NOMO-1 treated with DMSO at 0.1 percent for 48 hours (cell line): ENCODE results near the gene HOXB3.
A peak's percentile ranks its signal among the peaks of the same experiment; 100 is the strongest.

Source experiments
- DNase-seq: peaks from one replicate; lab custom pipeline; 2025; ENCODE audit not compliant: unreplicated experiment; lab: John Stamatoyannopoulos, UW

Gene HOXB3

DNA sequence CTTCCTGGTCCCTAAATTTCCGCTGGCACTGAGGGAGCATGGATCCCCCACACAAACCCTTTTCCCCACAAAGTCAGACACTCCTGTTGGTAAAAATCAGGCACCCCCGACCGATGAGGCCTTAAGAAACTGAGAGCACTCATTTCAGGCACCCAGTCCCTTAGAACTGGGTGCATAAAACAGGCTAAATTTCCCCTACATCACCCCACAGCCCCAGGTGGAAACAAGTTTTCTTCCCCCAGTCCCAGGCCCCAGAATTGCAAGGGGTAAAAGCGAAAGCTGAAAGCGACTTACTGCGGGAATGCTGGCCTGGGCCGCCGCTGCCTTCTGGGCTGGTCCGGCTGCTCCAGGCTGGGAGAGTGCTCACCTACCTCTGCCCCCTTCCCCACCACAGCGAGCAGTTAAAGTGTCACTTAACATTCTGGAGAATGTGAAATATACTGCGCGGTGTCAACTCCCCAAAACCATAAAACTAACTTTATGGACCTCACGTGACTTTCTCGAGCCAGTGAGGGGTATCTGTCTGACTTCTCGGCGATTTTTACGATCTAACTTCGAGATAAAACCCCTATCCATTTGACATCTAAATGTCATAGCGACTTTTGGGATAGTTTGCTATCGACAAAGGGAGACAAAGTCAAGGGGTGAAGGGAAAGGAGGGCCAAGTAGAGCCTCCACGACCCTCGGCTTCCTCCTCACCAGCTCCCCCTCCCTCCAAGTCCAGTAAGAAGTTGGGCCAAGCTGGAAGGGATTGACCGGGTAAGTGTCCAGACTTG lies at the start of gene HOXB3:
Gene HOXB3 (minus strand): TSS at position 411 of the 776 bp plus-strand sequence. CDS start 37,767 bp downstream, outside the sequence.
- DNase-seq = no peak

DNA sequence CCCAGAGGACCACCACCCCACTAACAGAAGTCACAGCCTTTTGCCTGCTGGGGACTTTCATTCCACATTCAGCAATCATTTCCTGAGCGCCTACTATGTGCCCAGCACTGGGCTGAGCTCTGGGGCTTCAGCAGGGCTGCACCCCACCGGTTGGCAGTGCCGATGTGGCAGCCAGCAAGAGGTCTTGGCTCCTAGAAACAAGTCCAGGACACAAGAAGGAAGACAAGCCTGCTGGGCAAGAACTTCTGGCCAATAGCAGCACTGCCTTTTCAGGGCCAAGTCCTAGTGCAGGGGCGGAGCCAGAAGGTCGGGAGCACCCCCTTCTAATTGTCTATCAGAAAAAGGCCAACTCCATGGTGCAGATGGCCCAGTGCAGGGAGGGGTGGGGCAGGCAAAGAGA lies 49.1 kb upstream of the HOXB3 start:
- no peak for DNase-seq

DNA sequence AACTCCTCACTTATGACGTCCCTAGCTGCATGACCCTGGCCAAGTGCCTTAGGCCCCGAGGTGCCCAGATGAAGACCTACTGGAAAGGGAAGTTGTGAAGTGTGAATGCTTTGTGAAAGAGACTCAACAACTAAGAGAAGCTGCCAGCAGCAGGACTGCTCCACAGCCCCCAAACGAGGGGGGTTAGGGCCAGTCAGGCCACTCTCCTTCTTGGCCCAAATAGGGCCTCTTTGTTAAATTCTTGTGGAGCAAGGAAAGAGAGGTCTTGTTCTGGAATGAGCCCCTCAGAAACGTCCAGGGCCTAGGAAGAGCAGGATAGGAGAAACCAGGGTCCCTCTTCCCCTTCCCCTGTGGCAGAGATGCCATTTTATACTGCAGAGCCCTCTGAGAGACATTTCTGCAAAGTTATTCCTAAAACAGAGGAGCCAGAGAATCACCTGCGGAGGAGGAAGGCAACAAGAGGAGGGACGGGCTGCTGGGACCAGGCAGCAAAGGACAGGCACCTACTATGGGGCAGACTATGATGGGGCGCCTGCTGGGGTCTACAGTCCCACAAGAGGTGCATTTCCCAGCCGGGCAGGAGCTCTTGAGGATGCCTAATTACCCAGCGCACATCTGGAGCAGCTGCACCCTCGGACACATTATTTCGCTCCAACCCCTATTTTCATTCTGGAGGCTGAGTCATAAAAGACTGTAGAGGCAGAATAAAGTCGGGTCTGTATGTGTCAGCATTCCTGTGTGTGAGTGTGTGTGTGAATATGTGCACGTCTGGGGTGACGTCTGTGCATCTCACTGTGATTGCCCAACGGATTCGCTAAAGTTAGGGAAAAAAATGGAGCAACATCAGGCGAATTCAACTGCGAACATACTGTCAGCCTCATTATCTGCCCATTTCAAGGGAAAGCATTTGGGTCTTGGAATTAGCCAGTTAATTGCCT lies 47.6 kb upstream of the HOXB3 start:
- DNase-seq = no peak

DNA sequence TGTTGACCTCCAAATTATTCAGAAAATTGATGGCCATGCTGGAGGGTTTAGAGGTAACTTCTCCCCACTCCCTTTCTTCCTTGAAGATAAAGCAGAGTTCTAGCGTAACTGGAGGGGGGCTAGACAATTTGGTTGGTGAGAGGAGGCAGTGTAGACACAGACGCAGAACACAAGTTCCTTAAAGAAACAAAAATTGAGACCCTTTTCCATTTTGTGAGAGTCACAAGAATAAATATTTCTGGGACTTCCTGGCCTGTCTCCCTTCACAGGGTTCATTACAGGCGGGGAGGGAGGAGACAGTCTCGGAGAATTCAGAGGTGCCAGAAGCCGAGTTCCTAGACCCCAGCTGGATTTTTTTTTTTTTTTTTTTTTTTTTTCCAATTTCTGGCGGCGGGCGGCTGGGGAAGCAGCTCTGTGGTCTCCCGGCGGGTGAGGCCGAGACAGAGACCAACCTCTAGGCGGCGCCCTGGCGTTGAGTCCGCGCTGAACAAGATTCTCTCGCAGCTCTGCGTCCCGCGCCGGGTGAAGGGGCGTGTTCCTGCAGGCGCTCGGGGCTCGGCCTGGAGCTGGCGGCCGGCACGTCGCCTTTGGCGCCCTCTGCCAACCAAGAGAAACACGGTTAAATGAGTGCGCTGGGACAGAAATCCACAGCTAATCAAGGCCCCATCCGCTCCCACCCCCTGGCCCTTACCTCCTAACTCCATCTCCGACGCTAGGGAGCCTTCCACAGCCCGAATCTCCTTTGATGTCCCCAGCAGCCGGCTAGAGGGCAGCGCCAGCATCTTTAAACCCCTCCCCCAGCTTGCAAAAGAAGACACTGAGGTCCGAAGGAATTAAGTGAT lies 46.4 kb upstream of the HOXB3 start:
- peak; percentile 54 for DNase-seq

DNA sequence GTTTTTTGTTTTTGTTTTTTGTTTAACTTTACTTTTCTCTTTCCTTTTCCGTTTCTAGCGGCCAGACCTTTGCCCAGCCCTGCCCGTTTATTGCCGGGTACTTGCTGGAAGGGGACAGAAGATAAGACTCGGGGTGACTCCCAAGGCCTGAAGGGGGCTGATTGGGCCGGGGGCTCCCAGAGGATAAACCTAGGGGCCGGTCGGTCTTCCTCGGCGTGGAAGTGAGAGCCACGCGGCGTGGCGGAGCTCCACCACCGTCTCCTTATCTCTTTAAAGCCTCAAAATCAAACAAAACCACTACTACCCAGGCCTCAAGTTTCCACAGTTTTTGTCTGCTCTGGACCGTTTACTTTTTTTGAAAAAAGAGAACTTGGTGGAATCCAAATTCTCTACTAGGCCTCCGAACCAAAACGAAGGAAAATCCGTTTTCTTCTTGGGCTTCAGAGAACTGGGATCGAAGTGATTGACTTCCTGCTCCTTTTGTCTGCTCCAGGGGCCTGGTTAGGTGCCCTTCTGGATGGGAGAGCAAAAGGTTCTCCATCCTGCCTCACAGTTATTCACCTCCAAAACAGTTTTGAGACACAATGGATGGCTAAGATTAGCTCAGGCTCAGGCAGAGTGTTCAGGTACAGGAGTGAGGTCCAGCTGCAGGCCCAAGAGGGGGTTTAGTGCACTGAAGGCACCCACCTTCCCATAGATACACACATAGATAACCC lies 44.6 kb upstream of the HOXB3 start:
- DNase-seq = no peak

DNA sequence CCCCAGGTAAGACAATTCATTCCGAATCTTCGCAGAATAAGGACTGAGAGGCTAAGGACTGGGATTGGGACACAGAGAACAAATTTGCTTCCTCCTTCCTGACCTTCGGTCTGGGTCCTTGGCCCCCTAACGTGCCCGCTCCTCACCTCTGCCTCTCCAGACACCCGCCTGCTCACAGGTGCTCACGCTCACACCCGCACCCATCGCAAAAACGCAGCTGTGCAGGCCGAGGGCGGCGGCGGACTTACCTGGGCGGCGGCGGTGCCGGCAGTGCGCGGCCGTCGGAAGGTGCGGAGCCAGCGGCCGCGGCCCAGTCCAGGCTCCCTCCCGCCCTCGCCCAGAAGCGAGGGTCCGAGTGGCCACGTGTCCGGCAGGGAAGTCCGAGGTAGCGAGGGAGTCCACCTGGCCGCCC lies 43.2 kb upstream of the HOXB3 start:
- no peak for DNase-seq

DNA sequence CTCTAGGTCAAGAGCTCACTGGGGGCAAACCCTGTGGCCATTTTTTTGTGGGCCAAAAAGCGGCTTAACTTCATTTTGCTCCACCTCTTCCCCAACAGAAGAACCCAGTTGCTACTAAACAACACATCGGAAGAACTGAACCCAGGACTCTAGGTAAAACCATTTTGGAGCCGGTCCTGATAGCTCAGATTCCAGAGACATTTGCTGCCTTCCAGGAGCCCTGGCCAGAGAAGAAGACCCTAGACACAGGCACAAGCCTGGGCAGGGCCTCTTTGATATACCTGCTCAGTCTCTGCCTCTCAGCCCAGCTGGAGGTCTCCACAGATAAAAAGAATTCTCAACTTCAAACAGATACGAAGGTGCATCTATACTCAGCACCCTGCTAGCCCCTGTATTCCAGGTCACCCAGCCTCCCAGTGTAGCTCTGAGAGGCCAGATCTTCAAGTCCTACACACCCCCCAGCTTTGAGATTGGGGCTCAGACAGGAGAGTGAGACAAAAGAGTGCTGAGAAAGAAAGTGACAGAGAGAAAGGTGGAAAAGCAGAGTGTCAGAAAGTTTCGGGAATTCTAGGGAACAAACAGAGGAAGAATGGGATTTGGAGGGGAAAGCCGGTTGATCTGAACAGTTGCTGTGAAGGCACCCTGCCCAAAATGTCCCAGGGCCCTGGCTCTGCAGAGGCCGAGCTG lies 42.7 kb upstream of the HOXB3 start:
- no peak for DNase-seq

DNA sequence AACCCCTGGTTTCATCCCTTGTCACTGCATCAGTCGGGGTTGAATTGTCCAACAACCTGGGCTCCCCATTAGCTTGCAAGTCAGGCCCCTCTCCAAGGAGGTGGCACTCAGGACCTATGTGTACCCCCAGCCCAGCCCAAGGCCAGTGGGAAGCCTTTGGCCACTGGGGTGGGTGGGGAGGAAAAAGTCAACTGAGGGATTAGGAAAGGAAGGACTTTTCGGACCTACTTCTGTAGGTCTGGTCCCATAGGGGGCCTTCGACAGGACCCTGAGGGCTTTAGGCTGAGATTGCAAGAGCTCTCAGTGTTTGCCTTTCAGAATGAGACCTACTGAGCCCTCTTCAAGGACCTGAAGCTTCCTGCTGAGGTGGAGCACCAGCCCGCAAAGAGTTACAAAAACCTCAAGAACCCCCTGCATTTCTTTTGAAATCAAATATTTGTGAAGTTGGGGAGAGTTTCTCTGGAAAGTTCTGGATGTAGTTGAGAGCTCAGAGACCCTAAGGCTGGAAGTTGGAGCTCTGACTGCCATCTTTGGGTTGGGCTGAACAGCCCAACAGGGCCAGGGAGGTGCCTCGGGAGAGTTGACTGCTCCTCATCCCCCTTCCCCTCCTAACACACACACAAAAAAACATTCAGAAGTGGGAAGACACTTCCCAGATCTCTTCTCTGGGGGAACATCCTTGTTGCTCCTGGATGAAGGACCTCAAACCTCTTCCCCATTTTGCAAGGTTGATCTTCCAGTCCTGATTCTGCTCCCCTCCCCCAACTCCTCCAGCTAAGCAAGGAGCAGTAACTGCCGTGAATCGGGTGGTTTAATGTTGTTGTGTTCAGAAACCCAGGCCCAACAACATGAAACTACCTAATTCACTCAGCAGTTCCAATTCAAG lies 41.9 kb upstream of the HOXB3 start:
- no peak for DNase-seq

DNA sequence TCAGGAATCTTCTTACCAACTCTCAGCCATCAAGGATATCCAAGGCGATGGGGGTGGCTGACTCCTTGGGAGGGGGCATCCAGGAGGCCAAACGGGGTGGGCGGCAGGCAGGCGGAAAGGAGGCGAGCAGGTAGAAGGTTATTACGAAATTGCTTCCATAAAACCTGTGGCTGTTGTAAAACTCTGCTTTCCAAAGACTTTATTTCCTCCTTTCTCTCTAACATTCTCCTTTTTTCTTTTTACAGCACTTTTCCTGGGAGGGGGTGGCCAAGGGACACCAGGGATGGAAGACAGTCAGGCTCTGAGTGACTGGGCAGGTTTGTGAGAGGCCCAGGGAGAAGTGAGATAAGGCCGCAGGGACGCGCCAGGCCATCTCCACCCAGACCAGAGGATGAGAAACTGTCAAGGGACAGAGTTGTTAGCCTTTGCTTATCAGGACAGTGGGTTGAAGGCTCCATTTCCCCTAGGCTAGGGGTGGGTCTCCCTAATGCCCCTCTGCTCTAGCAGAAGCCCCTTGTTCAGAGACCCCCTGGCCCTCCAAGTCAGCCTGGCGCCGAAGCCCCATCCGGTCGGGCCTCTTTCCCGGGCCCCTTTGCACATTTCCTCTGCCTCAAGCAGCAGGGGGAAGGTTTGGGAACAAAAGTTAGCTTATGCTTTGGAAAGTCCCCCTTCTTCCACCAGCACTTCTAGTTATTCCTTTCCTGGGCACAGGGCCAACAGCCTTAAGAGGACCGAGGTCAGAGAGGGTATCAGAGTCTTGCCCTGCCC lies 41.1 kb upstream of the HOXB3 start:
- no peak for DNase-seq

DNA sequence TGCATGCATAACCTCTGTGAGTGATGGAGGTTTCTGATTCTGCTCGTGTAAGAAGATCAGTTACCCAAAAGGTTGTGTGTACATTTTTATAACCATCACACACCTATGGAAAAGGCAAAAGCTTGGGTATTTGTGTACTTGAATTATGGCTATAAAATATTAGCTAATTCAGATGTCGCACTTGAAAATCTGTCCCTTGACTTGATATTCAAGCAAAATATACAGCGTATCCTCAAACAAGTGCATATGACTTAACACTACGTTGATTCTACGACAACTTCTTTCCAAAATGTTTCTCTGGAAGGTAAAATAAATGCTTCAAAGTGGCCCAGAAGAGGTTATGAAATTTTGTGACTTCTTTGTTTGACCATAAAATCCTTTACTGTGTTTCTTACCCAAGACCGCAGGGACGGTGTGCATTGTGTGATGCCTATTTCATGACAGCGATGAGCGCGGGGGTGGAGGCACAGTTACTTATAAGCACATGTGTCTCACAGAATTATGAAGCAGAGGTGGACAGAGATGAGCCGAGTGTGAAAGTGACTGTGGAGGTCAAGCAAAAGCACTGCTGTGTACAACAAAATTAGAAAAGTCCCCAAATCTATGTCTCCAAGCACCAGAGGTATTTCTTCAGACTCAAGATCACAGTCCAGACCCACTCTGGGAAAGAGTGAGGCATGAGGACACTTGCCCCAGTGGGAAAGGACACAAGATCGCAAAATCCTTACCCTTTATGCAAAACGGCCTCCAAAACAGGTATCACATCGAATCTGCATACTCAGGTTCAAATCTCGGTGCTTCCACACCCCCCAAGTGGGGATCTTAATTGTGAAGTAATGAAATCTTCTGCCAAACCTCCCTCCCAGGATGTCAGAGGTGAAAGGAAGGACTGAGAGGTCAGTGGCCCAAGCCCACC lies 40.2 kb upstream of the HOXB3 start:
- no peak for DNase-seq

DNA sequence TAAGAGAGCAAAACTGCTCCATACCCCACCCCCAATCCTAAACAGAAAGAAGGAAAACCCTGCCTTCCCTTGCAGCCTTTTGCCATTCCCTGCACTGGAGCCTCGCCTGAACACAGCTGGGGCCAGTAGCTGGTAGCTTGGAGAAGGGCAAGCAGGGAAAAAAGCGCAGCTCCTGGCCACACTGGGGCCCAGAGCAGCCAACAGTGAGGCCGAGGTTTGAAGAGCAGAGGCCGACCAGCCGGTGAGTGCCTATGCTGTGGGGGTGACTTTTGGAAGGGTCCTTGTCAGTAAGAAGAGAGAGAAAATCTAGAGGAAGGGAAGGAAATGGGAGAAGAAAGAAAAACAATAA lies 39.3 kb upstream of the HOXB3 start:
- no peak for DNase-seq

DNA sequence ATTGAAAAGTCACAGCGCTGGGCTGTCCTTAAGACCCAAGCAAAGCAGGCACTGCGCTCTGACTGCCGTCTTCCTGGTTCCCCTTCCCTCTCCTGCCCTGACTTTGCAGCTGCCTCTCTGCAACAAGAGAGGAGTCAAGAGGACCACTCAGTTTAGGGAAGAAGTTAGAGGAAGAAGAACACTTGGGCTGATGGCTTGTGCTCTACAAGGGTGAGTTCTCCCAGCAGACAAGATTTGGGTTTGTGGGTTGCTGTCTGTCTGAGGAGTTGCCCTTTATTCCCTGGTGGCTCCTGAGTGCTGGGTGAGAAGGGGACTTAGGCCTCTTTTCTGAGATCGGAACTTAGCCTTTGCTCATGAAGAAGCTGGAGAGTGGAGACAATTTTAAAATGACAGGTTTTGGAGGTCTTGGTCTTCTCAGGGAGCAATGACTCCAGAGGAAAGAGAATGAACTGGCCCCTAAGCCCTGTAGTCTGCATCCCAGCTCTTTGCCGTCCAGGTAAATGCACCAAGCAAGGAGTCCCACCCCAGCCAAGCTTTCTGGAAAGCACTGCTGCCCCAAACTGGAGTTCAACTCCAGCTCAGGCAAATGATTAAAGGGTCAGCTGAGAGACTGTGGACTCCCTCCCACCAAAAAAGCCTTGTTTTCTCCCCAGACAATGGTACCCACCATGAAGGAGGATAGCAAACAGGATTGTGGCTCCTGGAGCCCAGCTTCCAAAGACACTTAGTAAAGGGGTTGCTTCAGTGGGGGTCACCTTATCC lies 38.8 kb upstream of the HOXB3 start:
- DNase-seq = peak; percentile 34

DNA sequence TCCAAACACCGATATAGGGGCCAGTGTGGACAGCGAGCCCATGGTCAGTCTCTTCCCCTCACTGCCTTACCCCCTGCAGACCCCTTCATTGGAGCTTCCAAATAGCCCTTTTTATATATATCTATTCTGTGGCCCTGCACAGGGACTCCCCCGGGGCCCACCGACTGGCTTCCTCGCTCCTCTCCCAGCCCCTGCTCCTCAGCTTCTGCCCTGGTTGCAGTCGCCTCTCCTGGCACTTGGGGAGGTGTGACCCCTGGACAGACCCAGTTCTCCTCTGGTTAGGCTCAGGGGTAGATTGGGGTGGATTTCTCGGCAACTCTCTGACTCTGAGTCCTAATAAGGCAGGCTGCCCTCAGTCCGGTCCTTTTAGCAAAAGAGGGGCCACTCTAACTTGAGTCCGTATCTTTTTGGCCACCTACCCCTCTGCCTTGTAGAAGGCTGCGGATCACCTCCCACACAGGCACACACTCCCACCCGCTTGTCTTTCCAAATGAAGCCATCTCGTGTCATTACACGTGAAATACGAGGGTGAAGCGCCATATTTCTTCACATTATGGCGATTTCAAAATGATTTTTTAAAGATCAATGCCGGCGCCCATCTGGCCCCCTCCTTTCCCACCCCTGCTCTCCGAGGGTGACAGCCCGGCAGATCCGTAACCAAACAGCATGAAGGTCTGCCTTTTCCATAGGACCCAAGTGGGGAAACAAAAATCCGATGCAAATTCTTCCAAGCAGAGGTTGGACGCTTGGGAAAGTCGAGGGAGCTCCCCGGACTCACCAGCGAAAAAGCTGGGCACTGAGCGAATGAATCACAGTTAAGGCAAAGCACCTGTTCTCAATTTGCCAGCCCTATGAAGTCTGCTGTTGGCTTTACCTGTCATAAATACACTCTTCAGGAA lies 37.8 kb upstream of the HOXB3 start:
- no peak for DNase-seq

DNA sequence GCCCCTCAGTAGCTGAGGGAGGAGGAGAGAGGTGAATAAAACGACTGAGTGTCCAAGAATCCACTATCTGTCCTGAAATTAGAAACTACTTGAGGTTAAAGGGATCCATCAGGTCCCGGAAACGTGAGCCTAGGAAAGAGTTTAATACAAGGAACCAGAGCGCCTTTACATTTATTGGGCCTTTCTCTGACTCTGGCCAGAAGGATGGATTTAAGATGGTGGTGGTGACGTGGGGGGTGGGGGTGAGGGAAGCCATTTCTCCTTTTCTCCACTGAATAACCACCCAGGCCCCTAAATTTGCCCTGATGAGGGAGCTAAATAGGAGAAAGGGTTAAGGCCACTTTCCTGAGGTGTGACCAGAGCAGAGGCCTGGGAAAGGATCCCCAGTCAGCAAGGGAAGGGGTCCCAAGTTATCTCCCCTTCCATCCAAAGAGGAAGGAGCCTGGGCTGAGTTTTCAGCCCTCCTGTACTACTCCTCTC lies 37.1 kb upstream of the HOXB3 start:
- no peak for DNase-seq
